GM21515 (cell line): ENCODE measurements around the gene BRINP1.

Source experiments
- ATAC-seq: cut with Tn5 transposase; IDR thresholded peaks from one replicate; pipeline ENCODE4 v1.9.1; 2021; ENCODE audit not compliant: unreplicated experiment

The BRINP1 gene

GRCh38 chr9:119148855-119149254 is 220.4 kb downstream of the BRINP1 start:
- no peak for ATAC-seq

- no peak for ATAC-seq
These were observed 231.8 kb downstream of the BRINP1 start for GRCh38 chr9:119137479-119137878.

GRCh38 chr9:119126040-119126439 is 243.2 kb downstream of the BRINP1 start:
- no peak for ATAC-seq

- no peak for ATAC-seq
These were observed 247.3 kb downstream of the BRINP1 start for GRCh38 chr9:119121899-119122298.

- ATAC-seq = no peak
These were observed 251.8 kb downstream of the BRINP1 start for GRCh38 chr9:119117409-119117808.
